ENCODE measurements around the gene C10orf90.

DNA sequence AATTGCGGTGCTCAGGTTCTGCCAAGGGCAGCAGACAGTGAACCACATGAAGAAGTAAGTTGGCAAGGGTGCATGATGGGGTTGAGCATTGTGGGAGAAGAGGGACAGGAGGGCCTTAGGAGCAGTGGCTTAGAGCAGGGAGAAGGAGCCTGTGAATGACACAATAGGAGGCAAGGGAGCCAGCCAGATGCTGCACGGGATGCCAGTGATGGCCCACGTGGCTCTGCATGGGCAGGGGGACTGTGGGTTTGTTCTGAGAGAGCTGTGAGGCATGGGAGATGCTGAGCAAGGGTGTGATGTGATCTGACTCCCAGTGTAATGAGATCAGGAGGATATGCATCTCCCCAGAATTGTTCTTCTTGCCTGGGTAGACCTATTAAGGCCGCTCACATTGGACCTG is 60.9 kb downstream of the C10orf90 start:
- TF ChIP-seq, protein P1, sequence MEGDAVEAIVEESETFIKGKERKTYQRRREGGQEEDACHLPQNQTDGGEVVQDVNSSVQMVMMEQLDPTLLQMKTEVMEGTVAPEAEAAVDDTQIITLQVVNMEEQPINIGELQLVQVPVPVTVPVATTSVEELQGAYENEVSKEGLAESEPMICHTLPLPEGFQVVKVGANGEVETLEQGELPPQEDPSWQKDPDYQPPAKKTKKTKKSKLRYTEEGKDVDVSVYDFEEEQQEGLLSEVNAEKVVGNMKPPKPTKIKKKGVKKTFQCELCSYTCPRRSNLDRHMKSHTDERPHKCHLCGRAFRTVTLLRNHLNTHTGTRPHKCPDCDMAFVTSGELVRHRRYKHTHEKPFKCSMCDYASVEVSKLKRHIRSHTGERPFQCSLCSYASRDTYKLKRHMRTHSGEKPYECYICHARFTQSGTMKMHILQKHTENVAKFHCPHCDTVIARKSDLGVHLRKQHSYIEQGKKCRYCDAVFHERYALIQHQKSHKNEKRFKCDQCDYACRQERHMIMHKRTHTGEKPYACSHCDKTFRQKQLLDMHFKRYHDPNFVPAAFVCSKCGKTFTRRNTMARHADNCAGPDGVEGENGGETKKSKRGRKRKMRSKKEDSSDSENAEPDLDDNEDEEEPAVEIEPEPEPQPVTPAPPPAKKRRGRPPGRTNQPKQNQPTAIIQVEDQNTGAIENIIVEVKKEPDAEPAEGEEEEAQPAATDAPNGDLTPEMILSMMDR (IDR thresholded peaks at IDR 0.05), result no peak
- TF ChIP-seq ZFX (IDR thresholded peaks at IDR 0.05; ENCODE audit: borderline replicate concordance), result no peak

Data from 22Rv1 (cell line).